NCI-H2029 treated with DMSO at 0.1 percent for 48 hours (cell line): Measurements from ENCODE around the gene ICA1L.
"Not testable (repeated sequence)": the region's sequence is repeated elsewhere in the genome, so short reads cannot be mapped to it uniquely, and the experiment has no call there.

ENCODE experiments used
- DNase-seq: peaks from one replicate; lab custom pipeline; 2025; lab: John Stamatoyannopoulos, UW

The ICA1L gene

DNA sequence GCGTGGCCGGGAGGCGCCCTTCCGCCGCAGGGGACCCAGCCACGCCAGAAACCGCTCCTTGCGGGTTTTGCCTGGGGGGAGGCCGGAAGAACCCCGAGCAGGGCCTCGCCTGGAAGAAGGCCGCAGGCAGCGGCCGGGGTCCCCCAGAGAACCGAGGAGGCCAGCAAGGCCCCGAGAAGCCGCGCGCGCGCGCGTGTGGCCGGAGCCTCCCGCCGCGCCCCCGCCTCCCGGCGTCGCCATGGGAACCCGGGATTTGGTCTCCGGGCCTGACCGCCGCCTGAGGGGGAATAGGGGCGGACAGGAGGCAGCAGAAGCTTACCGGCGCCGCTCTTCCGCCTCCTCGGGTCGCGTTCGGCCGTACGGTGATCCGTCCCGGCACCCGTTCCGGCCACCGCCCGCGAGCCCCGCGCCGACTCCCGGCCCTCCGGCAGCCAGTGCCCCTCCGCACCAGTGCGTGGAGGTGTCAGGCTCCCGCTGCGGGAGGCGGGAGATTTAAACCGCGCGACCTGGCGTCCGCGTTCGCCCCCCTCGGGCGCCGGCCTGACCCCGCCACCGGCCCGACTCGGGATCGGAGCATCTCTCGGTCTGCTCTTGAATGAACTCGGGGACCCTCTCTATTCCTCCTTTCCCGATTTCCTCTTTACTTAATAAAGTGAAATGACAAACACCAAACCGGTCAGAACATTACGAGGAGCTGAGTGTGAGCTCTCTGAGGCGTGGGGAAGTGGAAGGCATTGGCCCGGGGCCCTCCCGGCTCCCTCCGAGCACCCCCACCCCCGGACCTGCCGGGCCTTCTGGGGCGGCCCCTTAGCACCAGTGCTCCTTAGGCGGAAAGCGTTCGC is at the start of gene ICA1L:
TSS of gene ICA1L (minus strand) at position 467 of the 842 bp plus-strand sequence. CDS start 42,757 bp downstream, outside the sequence.
- no peak for DNase-seq

GRCh38 chr2:202918860-202919259 is 47.3 kb upstream of the ICA1L start:
- no peak for DNase-seq

DNA sequence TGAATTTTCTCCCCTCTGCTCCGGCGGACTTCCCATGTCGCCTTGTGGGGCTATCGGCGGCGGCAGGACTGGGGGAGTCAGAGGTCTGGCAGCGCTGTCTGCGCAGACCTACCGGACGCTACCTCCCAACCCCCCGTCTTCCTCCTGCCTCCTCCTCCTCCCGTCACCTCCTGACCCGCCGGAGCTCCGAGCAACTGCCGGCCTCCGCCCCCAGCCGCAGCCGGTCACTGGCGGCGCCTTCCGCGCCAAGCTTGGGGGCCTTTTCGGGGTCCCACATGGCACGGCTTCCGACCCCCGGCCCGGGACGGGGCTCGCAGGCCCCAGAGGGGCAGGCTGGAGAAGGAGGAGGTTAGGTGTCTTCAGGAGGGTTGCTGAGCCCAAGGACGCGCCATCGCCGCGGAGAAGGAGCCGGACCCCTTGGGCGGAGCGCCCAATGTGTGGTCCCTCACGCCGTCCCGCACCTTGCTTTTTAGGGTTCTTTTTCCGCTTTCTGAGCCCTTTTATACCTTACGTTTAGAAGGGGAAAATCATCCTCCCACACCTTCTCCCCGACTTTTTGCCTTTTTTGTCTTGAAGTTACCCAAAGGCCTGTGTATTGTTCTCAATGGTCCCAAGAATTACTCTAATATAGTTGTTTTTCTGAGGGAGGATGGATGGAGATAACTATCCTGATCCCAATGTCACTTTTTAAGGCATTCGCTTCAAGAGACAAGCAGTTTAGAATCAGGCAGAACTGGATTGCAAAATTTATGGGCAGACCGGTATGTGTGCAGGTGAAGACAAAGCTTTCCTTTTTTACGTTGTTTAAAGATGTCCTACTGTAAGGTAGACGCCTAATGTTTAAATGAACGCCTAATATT is 41.0 kb upstream of the ICA1L start:
- DNase-seq: not testable (repeated sequence)

DNA sequence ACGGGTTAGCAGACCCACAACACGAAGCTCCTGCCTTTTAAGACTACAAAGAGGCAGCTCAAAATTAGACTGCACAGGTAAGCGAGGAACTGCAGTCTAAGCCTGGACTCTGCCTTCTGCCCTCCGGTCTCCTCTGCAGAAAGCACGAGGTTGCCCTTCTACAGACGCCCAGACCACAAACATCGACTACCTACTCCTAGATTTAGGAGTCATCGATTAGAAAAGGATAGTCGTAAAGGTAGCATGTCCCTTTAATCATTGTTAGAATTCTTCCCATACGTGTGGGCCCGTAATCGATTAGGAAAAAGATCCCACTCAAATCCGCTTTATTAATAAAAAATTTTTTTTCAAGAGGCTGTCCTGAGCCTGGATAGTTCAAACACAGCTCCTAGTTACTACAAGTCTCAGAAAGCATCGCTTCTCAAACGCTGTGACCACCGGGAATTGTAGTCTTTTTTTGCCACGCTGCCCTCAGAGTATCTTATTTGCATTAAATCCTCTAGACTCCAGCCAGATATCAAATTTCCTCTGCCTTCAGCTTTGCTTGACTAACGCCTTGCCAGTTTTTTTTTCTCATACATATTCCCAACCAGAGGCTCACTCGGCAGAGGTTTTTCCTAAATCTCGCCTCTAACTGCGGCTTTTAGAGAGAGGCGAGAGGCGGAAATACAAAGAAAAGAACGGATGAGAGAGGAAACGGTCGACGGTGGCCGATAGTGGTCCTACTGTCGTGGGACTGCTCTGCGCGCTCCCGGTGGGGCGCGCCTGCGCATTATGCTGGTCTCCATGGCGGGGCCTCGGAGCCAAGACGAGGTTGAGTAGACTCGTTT is 40.2 kb upstream of the ICA1L start, which contains the start of the genes CARF and WDR12:
TSS of gene CARF (plus strand) at position 764 of the 830 bp plus-strand sequence. CDS start 29,628 bp downstream, outside the sequence.
TSS of gene WDR12 (minus strand) at position 162 of the 830 bp plus-strand sequence. CDS start 197 bp downstream, outside the sequence.
- DNase-seq: peak; percentile 89

DNA sequence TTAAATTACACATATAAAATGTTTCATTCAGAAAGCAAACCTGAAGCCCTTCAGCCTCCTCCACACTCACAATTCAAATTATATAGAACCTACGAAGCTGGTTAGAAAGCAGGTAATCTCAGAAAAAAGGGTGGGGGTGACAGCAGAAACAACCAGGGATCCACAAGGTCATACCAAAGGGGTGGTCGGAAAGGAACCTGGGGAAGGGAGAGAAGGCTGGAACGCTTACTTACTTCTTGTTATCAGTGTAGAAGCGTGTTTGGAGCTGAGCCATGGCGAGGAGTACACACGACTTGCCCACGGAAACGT is 39.6 kb upstream of the ICA1L start:
- no peak for DNase-seq

GRCh38 chr2:202910698-202911097 is 39.1 kb upstream of the ICA1L start:
- no peak for DNase-seq

- not testable (repeated sequence) for DNase-seq
Measured at GRCh38 chr2:202910250-202910649, 38.7 kb upstream of the ICA1L start.

DNA sequence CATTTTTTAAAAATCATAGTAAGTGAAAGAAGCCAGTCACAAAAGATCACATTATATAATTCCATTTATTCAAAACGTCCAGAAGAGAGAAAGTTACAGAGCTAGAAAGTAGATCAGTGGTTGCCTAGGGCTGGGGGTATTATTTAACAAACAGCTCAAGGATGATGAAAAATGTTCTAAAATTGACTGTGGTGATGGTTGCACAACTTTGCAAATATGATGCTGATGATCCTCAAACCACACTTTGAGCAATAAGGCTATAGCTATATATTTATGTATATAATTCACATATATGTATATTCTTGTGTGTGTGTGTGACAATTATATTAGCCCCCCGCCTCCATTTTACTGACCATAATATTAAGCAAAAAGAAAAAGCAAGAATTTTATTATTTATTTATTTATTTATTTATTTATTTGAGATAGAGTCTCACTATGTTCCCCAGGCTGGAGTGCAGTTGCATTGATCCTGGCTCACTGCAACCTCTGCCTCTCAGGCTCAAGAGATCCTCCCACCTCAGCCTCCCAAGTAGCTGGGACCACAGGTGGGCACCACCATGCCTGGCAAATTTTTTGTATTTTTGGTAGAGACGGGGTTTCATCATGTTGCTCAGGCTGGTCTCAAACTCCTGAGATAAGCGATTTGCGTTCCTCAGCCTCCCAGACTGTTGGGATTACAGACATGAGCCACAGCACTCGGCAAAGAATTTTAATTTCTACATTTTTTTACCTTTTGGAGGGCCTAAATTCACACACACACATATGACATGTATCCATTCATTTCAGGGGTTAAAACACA is 38.0 kb upstream of the ICA1L start:
- DNase-seq: no peak

DNA sequence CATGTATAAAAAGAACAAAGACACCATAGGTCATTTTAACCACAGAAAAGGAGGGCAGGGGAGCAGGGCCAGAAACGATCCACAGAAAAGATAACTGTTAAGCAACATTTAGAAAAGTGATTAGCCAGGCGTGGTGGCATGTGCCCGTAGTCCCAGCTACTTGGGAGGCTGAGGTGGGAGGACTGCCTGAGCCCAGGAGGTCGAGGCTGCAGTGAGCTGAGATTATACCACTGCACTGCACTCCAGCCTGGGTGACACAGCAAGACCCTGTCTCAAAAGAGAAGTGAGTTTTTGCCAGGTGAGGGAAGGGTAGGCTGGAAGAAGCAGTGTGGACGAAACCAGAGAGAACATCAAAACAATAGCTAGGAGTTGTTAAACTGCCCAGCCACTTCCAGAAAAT is 36.6 kb upstream of the ICA1L start:
- DNase-seq: no peak

- DNase-seq: not testable (repeated sequence)
Measured at GRCh38 chr2:202905507-202905906, 33.9 kb upstream of the ICA1L start.

DNA sequence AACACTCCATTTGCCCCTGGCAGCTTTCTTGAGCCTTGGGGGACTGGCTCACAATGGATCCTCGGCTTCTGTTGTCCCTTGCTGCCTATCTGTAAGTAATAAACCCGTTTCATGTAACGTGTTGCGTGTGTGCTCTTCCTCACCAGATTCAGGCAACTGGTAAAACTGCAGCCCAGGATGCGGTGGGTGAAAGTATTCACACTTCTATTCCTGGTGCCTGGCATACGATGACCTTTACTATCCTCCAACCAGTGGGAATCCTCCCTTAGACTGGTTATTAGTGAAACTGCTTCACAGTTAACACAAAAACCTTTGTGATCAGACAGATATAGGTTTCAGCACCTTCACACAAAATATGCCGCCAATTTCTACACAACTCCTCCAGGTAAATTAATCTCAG is 13.6 kb upstream of the ICA1L start:
- DNase-seq: no peak

GRCh38 chr2:202883987-202884675 is 12.6 kb upstream of the ICA1L start:
- no peak for DNase-seq

GRCh38 chr2:202881570-202881969 is 10.0 kb upstream of the ICA1L start:
- DNase-seq: no peak

DNA sequence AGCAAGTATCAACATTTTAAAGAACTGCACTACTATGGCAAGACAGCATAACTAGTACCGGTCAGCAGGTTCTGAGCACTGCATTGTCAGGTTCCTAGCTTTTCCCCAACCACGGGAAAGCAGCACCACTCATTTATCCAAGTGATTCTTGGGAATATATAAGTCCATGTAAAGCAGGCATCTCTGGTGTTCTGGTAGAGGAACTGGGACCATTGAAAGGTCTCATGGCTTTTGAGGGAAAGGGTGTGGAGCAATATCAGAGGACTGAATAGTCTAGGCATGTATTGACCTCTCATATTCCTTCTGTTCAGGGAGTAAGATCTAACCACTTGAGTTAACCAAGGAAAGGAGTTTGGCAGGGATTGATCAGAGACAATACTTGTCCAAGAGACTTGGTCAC is 6.1 kb upstream of the ICA1L start:
- DNase-seq: no peak

DNA sequence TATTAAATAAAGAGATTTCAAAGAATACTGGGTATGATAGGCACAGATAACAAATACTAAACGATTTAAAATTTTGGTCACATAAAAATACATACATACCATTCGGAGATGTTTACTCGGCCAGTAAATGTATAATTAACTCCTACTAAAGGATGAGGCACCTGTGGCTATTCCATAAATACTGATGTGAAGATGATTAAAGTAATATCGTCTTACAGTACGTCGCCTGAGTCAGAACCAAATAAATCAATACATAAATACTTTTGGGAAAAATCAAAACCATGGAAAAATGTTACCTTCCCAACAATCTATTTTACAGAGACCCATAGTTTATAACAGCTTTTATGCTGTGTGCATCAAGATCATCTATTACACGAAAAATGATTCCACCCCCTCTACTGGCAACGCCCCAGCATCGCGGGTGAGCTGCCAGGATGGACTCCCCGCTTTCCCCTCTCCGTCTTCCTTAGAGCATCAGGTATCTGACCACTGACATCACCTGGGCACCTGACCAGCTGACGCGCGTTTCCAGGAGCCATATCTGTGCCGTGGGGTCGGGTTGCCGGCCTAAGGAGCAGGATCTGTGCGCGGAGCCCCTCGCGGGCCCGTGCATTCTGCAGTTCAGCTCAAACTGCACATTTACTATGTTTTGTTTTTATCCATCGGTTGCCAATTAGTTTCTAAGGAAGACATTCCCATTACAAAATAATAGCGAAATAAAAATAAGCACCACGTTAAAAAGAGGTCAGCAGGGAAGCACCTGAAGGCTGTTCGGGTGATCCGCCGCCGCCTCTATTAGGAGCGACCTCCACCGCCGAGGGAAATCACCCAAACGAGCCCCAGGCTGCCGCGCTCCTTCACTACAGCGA is 901 bp downstream of the ICA1L start:
- peak; percentile 83 for DNase-seq

DNA sequence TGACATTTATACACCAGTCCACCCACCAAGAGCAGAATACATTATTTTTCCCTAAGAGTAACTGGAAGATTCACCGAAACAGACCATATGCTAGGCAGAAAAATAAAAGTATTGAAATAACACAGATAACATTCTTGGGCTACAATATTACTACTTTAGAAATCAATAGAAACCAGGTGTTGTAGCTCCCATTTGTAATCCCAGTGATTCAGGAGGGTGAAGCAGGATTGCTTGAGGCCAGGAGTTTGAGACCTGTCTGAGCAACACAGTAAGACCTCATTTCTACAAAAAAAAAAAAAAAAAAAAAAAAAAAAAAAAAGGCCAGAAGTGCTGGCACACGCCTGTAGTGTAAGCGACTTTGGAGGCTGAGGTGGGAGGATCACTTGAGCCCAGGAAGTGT is 9.6 kb downstream of the ICA1L start:
- DNase-seq: no peak

- DNase-seq: no peak
Measured at GRCh38 chr2:202858601-202859000, 13.0 kb downstream of the ICA1L start.

DNA sequence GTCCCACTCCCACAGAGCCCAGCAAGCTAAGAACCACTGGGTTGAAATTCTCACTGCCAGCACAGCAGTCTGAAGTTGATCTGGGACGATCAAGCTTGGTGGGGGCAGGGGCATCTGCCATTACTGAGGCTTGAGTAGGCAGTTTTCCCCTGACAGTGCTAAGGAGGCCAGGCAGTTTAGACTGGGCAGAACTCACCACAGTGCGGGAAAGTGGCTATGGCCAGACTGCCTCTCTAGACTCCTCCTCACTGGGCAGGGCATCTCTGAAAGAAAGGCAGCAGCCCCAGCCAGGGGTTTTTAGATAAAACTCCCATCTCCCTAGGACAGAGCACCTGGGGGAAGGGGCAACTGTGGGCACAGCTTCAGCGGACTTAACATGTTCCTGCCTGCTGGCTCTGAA is 22.2 kb downstream of the ICA1L start:
- not testable (repeated sequence) for DNase-seq

- no peak for DNase-seq
Measured at GRCh38 chr2:202848813-202849212, 22.8 kb downstream of the ICA1L start.
